GM19467 (cell line): ENCODE measurements around the gene GPR39.

Experiments used
- ATAC-seq: cut with Tn5 transposase; IDR thresholded peaks from one replicate; pipeline ENCODE4 v1.9.1; 2021; ENCODE audit warnings: mild to moderate bottlenecking, moderate library complexity; ENCODE audit not compliant: unreplicated experiment

The GPR39 gene

DNA sequence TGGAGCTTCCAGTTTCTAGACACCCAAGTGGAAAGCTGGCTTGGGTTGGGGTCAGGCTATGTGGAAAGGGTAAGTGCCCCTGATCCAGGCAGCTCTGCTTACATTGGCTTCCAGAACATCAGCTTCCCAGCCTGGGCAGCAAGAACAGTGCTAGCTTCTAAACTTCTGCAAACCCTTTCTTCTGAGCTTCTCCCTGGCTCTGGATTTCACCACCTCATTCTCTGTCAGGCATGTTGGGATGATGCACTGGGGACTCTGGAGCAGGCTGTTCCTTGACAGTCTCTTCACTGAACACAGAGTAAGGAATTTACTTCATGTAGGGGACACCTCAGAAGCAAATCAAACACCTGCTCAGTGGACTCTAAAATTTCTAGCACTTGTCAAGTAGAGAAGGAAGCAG, 180.6 kb downstream of the GPR39 start:
- ATAC-seq = no peak

DNA sequence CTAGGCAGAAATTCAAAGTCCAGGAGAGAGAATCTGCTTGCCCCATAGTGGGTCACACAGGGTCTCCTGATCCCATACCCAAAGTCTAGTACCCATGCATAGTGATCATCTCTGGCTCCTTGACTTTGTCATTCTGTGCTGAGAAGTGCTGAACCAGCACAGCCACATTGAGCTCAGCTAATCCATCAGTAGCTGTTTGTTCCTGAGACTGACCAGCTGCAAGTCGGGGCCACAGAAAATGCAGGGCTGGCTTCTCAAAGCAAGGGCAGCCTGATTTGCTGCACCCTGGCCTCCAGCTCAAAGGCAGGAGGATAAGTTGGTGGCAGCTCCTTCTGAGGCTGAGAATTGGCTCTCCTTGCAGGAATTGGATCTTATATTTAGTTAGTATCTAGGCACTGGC, 181.2 kb downstream of the GPR39 start:
- ATAC-seq = no peak

DNA sequence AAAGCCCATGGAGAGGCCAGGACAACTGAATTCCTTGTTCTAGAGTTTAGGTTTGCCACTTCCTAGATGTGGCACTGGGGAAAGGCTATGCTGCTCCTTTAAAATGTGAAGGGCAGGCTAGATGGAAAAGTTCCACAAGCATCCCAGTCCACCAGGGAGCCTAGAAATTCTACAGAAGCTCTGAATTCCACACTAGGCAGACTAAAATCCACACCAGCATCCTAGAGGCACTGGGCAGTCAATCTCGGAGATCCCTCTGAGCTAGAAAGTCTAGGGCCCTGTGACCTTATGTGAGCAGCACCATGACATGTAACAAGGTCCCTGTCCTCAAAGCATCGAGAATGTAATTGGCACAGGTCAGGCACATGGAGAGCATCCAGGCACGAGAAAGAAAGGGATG, 181.9 kb downstream of the GPR39 start:
- no peak for ATAC-seq

DNA sequence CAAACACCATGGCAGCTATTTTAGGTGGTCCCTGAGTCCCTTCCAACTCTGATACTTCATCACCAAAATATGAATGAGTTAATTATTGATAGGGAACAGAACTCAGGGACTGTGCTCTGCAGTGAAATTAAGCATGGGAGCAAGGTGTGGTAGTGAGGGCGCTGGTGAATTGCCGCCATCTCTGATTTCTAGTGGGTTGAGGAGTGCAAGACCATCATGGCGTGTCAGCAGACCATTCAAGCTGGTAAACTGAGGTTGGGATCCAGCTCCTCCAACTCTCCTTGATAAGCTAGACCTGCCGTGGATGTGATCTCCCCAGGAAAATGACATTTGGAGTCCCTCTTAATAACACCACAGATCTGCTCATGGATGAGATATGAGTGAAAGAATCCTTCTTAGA, 183.0 kb downstream of the GPR39 start:
- no peak for ATAC-seq

GRCh38 chr2:132604561-132604960, 188.0 kb downstream of the GPR39 start:
- ATAC-seq = no peak

GRCh38 chr2:132605236-132606180, 188.9 kb downstream of the GPR39 start:
- no peak for ATAC-seq

DNA sequence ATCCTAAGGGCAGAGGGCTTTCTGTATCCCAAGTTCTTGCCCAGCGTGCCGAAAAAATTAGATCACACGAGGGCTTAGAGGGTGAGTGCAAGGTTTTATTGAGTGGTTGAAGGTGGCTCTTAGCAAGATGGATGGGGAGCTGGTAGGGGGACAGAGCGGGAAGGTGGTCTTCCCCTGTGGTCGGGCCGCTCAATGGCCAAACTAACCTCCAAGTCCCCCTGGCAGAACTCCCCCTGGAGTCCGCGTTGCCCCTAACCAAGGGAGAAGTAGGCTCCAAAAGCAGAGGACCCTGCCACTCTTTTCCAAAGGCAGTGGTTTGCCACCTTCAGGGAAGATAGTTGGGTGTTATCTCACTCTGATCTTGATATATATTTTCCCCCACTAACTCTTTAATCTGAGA, 190.0 kb downstream of the GPR39 start:
- no peak for ATAC-seq

DNA sequence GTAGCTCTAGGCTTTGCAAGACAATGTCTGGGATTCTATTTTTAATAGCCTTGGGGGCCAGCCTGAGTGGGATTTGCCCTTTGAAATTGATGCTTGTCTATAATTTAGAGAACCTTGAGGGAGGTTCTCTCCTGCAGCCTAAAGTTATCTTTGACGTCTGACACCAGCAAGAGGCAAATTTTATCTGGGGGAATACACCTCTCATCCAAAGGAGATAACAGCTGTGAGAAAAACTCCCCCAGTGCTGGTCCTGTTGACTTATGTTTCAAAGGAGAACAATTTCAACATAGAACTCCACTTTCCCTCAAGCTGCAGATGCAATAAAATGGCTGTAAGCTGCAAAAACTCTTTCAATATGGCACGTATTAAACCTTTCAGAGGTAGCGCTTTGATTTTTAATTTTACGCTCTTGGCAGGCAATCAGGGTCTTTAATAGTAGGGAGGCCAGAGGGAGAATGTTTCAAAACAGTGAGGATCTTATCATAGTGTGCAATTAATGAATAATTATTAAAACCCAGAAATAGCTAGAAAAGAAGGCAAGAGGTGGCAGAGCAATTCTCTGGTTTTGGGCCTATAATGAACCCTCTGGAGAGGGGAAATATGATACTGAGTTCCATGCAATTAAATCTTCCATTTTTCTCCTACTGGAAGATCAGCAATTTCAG, 191.0 kb downstream of the GPR39 start:
- ATAC-seq = no peak

DNA sequence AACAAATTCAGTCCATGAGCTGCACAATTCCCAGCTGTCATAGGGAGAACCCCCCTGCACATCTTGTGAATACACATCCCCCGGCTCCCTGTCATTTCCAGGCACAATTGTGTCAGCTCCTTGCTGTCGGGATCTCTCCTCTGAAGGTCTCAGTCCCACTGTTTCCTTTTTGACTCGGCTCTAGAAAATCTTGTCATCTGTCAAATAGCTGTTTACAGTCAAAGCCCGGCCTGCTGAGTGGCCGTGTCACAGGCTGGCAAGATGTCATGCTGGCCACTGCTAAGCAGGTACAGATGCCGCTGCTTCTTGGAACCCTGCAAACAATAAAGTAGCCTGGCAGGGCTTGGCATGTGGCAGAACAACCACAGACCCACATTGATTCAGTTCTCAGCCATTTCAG, 191.7 kb downstream of the GPR39 start:
- no peak for ATAC-seq

GRCh38 chr2:132609101-132609890, 192.7 kb downstream of the GPR39 start:
- ATAC-seq = no peak

GRCh38 chr2:132611719-132612118, 195.1 kb downstream of the GPR39 start:
- no peak for ATAC-seq

DNA sequence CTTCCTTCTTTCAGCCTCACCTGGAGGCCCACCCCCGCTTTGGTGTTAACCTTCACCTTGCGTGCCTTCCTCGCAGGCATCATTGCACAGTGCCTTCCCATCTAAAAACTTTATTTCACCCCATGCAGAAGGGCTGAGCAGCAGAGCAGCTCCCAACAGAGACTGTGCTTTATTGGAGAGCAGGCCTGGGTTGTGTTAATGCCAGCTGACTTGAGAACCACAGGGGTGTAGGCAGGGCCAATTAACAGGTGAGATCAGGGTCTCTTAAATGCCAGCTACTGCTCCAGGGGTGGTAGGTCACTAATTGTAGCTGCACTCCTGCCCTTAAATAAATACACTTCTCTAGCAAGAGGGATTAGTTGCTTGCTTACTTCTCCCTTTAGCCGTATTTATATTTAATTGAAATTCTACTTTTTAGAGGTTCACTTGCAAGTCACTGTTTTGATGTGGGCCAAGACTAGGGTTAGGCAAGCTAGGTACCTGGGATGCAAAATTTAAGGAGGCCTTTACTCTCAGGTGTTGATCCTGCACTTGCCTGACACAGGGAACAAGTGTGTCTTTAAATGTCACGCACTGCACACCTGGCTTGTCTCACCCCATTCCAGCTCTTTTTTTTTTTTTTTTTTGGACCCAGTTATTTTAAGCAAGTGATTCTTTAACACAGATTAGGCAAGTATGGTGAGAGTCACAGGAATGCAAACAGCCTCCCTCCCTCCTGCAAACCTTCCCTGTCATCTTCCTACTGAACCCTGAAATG, 198.9 kb downstream of the GPR39 start:
- ATAC-seq = no peak

DNA sequence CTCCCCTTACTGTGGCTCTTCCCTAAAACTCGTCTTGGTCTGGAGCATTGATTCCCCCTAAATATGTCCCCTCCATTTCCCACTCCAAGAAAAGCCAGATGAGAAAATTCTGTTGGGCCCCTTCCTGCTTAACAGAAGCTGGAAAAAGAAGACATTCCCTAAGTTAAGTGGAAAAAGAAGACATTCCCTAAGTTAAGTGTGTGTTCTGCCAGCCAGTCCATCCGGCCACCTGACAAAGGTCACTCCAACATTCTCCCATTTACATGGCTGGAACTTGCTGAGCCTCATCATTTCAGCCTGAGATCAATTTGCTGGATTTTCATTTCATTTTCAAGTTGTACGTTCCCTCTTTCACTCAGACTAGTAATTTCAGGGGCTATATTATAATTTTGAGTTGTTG, 201.4 kb downstream of the GPR39 start:
- no peak for ATAC-seq

DNA sequence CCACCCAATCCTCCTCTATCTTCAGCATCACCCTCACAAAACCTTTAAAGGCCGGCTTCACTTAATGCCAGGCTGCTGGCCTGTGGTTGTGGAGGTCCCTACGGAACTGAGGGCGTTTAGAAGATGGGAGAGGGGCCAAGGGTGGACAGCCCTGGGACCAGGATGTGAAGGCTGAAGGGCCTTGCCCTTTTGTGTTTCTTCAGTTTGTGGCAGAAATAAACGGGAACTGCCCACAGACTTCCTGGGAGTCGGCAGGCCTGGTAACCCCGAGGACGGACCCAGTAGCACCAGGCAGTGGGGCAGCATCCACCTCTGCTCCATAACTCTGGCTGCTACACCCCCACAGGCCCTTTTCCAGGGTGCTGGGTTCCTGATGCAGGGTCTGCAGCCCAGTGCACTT, 202.1 kb downstream of the GPR39 start:
- no peak for ATAC-seq

GRCh38 chr2:132620115-132620514, 203.5 kb downstream of the GPR39 start:
- ATAC-seq = no peak

- no peak for ATAC-seq
Measured at GRCh38 chr2:132621131-132621875, 204.7 kb downstream of the GPR39 start.

DNA sequence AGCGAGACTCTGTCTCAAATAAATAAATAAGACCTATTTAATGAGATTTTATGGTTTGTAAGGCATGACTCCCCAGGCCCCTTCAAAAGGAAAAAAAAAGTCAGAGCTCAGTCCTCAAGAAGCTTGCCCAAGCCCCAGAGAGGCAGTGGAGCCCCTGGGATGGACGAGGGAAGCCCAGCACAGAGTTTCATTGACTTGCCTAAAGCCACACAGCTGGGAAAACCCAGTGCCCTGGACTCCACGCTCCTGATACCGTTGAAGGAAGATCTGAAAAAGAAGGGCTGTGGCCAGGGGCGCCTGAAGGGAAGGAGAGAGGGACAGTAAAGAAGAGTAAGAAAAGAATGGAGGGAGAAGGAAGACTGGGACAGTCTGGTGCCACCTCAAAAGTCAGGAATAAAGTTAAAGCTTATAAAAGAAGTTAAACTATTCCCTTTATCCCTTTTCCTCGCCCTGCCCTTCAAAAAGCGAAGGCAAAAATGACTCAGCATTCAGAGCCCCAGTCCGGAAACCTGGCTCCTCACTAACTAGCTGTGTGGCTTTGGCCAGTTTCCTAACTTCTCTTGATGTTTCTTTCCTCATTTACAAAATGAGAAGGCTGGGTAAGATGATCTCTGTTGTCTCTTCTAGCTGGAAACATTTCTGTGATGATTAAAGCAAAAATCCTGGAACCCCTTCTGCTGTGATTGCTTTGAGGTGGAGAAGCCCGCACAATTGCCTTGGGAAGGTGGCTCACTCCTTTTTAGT, 206.7 kb downstream of the GPR39 start:
- no peak for ATAC-seq

GRCh38 chr2:132627536-132627935, 210.9 kb downstream of the GPR39 start:
- ATAC-seq = no peak

GRCh38 chr2:132632000-132632649, 215.5 kb downstream of the GPR39 start:
- ATAC-seq = no peak
